ENCODE data around the gene BACH2. TPM values are rescaled to one million over a fixed set of nuclear protein-coding genes. Genes with fewer than 3 reads are reported as not detected.

The BACH2 gene
- total and polyA plus RNA-seq, 2 of the 8 experiments (the other 6 are each of a cell fraction or from before 2014, with no cell fraction given): 1.9 to 5.9 TPM

GRCh38 chr6:89993411-89993810, 303.2 kb downstream of the BACH2 start (continued):
- no peak for TF ChIP-seq JUND (IDR thresholded peaks at IDR 0.05; ENCODE audit: low read length)
- TF ChIP-seq FOSL1 (IDR thresholded peaks at IDR 0.05; ENCODE audit: insufficient read depth, low read depth, low read length): no peak
- TF ChIP-seq TAF7 (optimal IDR thresholded peaks at IDR 0.05; ENCODE audit: borderline replicate concordance, low read depth, low read length): no peak
- no peak for TF ChIP-seq SP1 (IDR thresholded peaks at IDR 0.05; ENCODE audit: low read depth, low read length)
- no peak for TF ChIP-seq CHD2 (IDR thresholded peaks at IDR 0.05; ENCODE audit: low read length)
